ENCODE data around the gene CCDC142. TPM values are rescaled to one million over a fixed set of nuclear protein-coding genes. Genes with fewer than 3 reads are reported as not detected.
A peak's percentile ranks its signal among the peaks of the same experiment; 100 is the strongest.

Gene CCDC142
- total and polyA plus RNA-seq, 4 donors = 5.1 to 28.3 (median 10.8) TPM

DNA sequence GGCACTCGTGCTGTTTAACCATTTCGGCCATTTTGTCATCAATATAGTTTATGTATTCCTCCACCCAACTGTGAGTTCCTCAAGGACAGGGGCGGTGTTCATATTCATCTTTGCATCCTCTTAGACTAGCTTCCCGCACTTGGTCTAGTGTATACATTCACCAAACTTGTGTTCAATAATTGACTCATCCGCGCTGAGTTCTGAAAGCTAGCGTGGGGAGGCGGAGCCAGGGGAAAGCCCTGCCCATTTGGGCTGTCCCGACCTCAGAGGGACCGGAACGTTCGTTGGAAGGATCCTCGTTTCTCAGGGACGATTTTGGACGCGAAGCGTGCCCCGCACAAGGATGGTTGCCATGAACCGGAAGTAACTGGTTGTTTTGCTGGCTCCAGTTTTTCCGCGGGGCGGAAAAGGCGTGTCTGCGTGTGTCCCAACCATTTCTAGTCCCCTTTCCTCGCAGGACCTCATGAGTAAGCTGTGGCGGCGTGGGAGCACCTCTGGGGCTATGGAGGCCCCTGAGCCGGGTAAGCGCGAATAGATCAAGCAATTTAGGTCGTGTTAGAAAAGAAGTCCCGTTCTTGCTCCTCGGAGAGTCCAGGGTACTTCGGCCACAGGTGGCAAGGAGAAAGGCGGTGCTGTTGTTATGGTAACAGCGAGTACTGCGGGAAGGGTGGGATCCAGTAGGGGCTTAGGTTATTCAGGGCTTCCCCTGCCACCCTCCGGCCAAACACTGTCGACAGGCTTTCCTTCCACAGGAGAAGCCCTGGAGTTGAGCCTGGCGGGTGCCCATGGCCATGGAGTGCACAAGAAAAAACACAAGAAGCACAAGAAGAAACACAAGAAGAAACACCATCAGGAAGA is 27.9 kb downstream of the CCDC142 start, which contains the start of gene INO80B (continued):
- peak; percentile 61 for TF ChIP-seq FOXA1 (IDR thresholded peaks at IDR 0.05)
- TF ChIP-seq, protein P1, sequence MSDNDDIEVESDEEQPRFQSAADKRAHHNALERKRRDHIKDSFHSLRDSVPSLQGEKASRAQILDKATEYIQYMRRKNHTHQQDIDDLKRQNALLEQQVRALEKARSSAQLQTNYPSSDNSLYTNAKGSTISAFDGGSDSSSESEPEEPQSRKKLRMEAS (IDR thresholded peaks at IDR 0.05) = peak; percentile 95
- TF ChIP-seq EGR1 (IDR thresholded peaks at IDR 0.05; ENCODE audit: low read depth in 2 of 2) = peak in 1 of 2 donors; percentile 40
- TF ChIP-seq HNF4A (conservative IDR thresholded peaks at IDR 0.05) = peak; percentile 38 to 52
- TF ChIP-seq, protein P2, sequence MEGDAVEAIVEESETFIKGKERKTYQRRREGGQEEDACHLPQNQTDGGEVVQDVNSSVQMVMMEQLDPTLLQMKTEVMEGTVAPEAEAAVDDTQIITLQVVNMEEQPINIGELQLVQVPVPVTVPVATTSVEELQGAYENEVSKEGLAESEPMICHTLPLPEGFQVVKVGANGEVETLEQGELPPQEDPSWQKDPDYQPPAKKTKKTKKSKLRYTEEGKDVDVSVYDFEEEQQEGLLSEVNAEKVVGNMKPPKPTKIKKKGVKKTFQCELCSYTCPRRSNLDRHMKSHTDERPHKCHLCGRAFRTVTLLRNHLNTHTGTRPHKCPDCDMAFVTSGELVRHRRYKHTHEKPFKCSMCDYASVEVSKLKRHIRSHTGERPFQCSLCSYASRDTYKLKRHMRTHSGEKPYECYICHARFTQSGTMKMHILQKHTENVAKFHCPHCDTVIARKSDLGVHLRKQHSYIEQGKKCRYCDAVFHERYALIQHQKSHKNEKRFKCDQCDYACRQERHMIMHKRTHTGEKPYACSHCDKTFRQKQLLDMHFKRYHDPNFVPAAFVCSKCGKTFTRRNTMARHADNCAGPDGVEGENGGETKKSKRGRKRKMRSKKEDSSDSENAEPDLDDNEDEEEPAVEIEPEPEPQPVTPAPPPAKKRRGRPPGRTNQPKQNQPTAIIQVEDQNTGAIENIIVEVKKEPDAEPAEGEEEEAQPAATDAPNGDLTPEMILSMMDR (IDR thresholded peaks at IDR 0.05; ENCODE audit: low read depth, low read length, missing input control) = no peak
- peak; percentile 60 to 77 for TF ChIP-seq RAD21 (IDR thresholded peaks at IDR 0.05)
- no peak for TF ChIP-seq JUND (IDR thresholded peaks at IDR 0.05)

DNA sequence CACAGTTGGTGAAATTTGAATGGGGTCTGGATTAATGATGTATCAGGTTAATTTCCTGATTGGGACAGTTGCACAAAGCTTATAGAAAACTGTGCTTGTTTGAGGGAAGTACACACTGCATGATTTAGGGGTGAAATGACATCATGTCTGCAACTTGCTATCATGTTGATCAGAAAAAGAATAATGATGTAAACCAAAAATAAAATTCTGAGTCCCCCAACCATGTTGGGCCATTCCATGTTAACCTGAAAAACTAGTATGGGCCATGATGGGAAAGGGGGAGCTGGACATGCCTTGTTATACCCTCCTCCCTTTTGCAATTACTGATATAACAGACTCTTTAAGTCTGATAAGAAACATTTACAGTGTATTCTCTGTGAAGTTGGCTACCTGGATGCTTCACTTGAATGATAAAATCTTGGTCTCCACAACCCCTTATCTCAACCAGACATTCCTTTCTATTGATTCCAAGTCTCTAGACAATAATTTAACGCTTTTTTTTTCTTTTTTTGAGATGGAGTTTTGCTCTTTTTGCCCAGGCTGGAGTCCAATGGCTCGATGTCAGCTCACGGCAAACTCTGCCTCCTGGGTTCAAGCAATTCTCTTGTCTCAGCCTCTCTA is 32.1 kb downstream of the CCDC142 start:
- Histone ChIP-seq H3K27me3 (ENCODE audit: control insufficient read depth in 4 of 4, insufficient read depth in 4 of 4, low read length in 3 of 4) (no peaks in the 10 kb centered on the region), H3K4me3 (ENCODE audit: low read depth in 1 of 3, low read length in 3 of 3) (no peak overlapping the region)
- WGBS = 91% methylated on average over 3 of the region's 3 CpGs

DNA sequence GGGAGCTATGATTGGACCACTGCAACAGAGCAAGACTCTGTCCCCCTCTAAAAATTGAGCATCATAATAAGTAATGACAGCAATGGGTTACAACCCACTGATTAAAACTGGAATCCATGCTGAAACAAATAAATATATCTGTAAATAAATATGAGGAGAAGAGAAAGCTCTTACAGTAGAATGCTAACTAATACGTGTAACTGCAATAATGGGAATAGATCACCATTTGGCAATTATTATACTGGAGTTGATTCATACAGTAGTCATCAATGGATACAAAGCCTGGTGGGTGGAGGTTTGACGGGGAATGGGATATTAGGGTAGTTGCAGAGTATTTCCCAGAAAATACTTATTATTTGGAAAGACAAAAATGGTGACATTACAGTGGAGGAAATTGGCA is 34.0 kb downstream of the CCDC142 start:
- DNase-seq (ENCODE audit: low spot score) = no peak
- WGBS = 86% methylated on average over 2 of the region's 2 CpGs

More for the DNA sequence above, 32.1 kb downstream of the CCDC142 start:
- H3K9me3 ChIP-seq (ENCODE audit: control insufficient read depth in 4 of 4, low read length in 3 of 4) = no peaks in the 10 kb centered on the region
- no peak for TF ChIP-seq RAD21 (IDR thresholded peaks at IDR 0.05)
- no peak for TF ChIP-seq HNF4G (IDR thresholded peaks at IDR 0.05)
- TF ChIP-seq FOXA2 (IDR thresholded peaks at IDR 0.05) = no peak
- TF ChIP-seq, protein P1 (IDR thresholded peaks at IDR 0.05) = no peak
- H3K27ac ChIP-seq (ENCODE audit: low read depth in 1 of 2, low read length in 2 of 2) = no peak overlapping the region
- H3K36me3 ChIP-seq (ENCODE audit: control insufficient read depth in 4 of 4, insufficient read depth in 3 of 4, low read depth in 1 of 4, low read length in 3 of 4) = no peaks in the 10 kb centered on the region
- no peak for DNase-seq (ENCODE audit: low spot score)
- no peak overlapping the region for H3K9ac ChIP-seq (ENCODE audit: low read depth in 1 of 2, low read length in 2 of 2)
- H3K4me1 ChIP-seq (ENCODE audit: control insufficient read depth in 4 of 4, insufficient read depth in 4 of 4, low read length in 3 of 4) = peaks cover 18 to 30% (median 21%) of the 10 kb centered on the region in 4 donors

More for the DNA sequence above, 34.0 kb downstream of the CCDC142 start:
- no peak overlapping the region for H3K4me3 ChIP-seq (ENCODE audit: low read depth in 1 of 3, low read length in 3 of 3)
- no peak overlapping the region for H3K9ac ChIP-seq (ENCODE audit: low read depth in 1 of 2, low read length in 2 of 2)
- H3K27ac ChIP-seq (ENCODE audit: low read depth in 1 of 2, low read length in 2 of 2) = no peak overlapping the region
- H3K36me3 ChIP-seq (ENCODE audit: control insufficient read depth in 4 of 4, insufficient read depth in 3 of 4, low read depth in 1 of 4, low read length in 3 of 4) = no peaks in the 10 kb centered on the region
- peaks cover 16 to 34% (median 27%) of the 10 kb centered on the region in 4 donors for H3K4me1 ChIP-seq (ENCODE audit: control insufficient read depth in 4 of 4, insufficient read depth in 4 of 4, low read length in 3 of 4)
- H3K9me3 ChIP-seq (ENCODE audit: control insufficient read depth in 4 of 4, low read length in 3 of 4) = no peaks in the 10 kb centered on the region
- no peaks in the 10 kb centered on the region for H3K27me3 ChIP-seq (ENCODE audit: control insufficient read depth in 4 of 4, insufficient read depth in 4 of 4, low read length in 3 of 4)
- TF ChIP-seq TAF1 (conservative IDR thresholded peaks at IDR 0.05) (no peak), RAD21 (IDR thresholded peaks at IDR 0.05) (no peak), SP1 (IDR thresholded peaks at IDR 0.05) (no peak), JUND (IDR thresholded peaks at IDR 0.05) (no peak)

Data from liver (tissue), 9 donors.